ENCODE results near the gene CELSR2. TPM values are rescaled to one million over a fixed set of nuclear protein-coding genes. Genes with fewer than 3 reads are reported as not detected.

The CELSR2 gene
- total and polyA plus RNA-seq, 2 of the 8 experiments (the other 6 are each of a cell fraction or from before 2014, with no cell fraction given), result 12.0 to 27.7 TPM

DNA sequence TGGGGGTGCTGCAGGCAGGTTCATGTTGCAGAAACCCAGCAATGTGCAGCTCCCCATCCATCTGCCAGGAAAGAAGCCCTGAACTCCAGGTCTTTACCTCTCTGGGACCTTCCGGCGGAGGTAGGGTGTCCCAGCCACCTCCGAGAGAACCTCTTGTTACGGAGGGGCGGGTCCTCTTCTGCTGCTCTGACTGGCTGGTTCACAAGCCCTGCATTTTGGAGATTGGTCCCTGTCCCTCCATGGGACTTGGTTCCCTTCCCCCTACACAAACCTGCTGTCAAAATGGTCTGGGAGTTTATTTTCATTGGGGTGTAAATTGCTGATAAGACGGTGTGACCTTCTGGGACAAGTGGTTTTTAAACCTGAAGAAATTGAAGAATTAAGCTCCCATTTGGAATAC is 8.0 kb upstream of the CELSR2 start:
- Histone ChIP-seq H3K23me2 (ENCODE audit: low read depth, low read length) (peaks cover 3% of the 10 kb centered on the region; the same call in 1 of the 2 replicates), H3K56ac (replicated peaks; ENCODE audit: insufficient read length, low read depth, low read length) (no peak overlapping the region), H2AFZ (ENCODE audit: low read length) (no peak overlapping the region), H2BK5ac (ENCODE audit: low read depth, low read length) (no peak overlapping the region), H4K91ac (replicated peaks; ENCODE audit: insufficient read length, low read length) (no peak overlapping the region), H3K4ac (replicated peaks; ENCODE audit: insufficient read length, low read depth, low read length) (no peak overlapping the region), H3K79me1 (ENCODE audit: low read depth, low read length) (no peaks in the 10 kb centered on the region), H2AK5ac (ENCODE audit: low read depth, low read length) (no peak overlapping the region), H3K4me3 (ENCODE audit: extremely low read depth in 1 of 4, insufficient read depth in 2 of 4, low read depth in 3 of 4, low read length in 4 of 4) (no peak overlapping the region), H3K4me1 (replicated peaks in 1 of 4; ENCODE audit: control insufficient read depth in 3 of 4, insufficient read depth in 4 of 4, low read length in 3 of 4) (peaks cover 21 to 44% (median 30%) of the 10 kb centered on the region in 4 experiments), H3K14ac (ENCODE audit: insufficient read length) (no peak overlapping the region), H3K23ac (ENCODE audit: insufficient read length) (no peak overlapping the region), H3K36me3 (ENCODE audit: control insufficient read depth in 2 of 4, insufficient read depth in 4 of 4, low read length in 3 of 4) (peaks cover 6 to 26% (median 17%) of the 10 kb centered on the region in 4 experiments), H3K27me3 (replicated peaks in 1 of 4; ENCODE audit: control insufficient read depth in 3 of 4, extremely low read depth in 1 of 4, insufficient read depth in 3 of 4, low read length in 3 of 4) (no peaks in the 10 kb centered on the region), H4K8ac (ENCODE audit: extremely low read depth, insufficient read depth, low read length) (no peak overlapping the region), H3K4me2 (ENCODE audit: insufficient read depth in 1 of 2, low read depth in 2 of 2, low read length in 2 of 2) (peak overlapping the region in 1 of 2 experiments; percentile 46; a peak in 2 of 4 replicates), H4K20me1 (replicated peaks in 1 of 2; ENCODE audit: control insufficient read depth in 1 of 2, insufficient read depth in 2 of 2, low read length in 2 of 2) (no peaks in the 10 kb centered on the region), H2BK12ac (ENCODE audit: low read depth, low read length) (no peak overlapping the region), H3K18ac (ENCODE audit: extremely low read depth, low read length) (no peak overlapping the region), H2BK15ac (ENCODE audit: low read length) (no peak overlapping the region), H3K79me2 (ENCODE audit: control insufficient read depth in 1 of 2, insufficient read depth in 2 of 2, low read length in 2 of 2) (no peaks in the 10 kb centered on the region), H3K27ac (ENCODE audit: low read depth, low read length) (no peak overlapping the region), H3K9me3 (ENCODE audit: insufficient read depth in 2 of 2, low read depth in 1 of 2, low read length in 1 of 2) (no peaks in the 10 kb centered on the region), H3K9ac (replicated peaks in 1 of 4; ENCODE audit: extremely low read depth in 1 of 4, low read depth in 3 of 4, low read length in 3 of 4) (no peak overlapping the region), H2BK20ac (ENCODE audit: low read length) (no peak overlapping the region), H4K5ac (ENCODE audit: insufficient read length, low read depth, low read length) (no peak overlapping the region), H2BK120ac (replicated peaks; ENCODE audit: low read depth, low read length) (no peak overlapping the region)
- ChIA-PET POLR2A (ENCODE audit: partially characterized antibody) (interaction anchor here (0.6 to 15.9 kb wide), 12 partner anchors 11 to 161 kb away, joined by 3 to 252 read pairs (median 12); partner anchors contain the start of genes CELSR2, PSRC1 and SARS1), CTCF (ENCODE audit: partially characterized antibody) (interaction anchor here (0.6 to 28.7 kb wide), 8 partner anchors 10 to 902 kb away, joined by 3 to 651 read pairs (median 32); partner anchors contain the start of genes CELSR2 and SARS1)
- TF ChIP-seq GTF2F1 (IDR thresholded peaks at IDR 0.05; ENCODE audit: borderline replicate concordance, low read depth, low read length) (no peak), CTBP2 (IDR thresholded peaks at IDR 0.05; ENCODE audit: borderline replicate concordance, insufficient read depth, insufficient read length, low read length) (no peak), YY1 (IDR thresholded peaks at IDR 0.05; ENCODE audit: low read depth, low read length) (no peak), BCL11A (IDR thresholded peaks at IDR 0.05; ENCODE audit: low read depth in 2 of 2, low read length in 2 of 2) (no peak), BACH1 (IDR thresholded peaks at IDR 0.05; ENCODE audit: low read length) (no peak), TBP (IDR thresholded peaks at IDR 0.05; ENCODE audit: low read depth, low read length) (no peak), POLR2A (IDR thresholded peaks at IDR 0.05; ENCODE audit: control extremely low read depth in 1 of 2, low read depth in 2 of 2, low read length in 2 of 2) (no peak), CHD2 (IDR thresholded peaks at IDR 0.05; ENCODE audit: low read length) (no peak), POU5F1 (IDR thresholded peaks at IDR 0.05; ENCODE audit: low read depth, low read length) (no peak)
- DNase-seq (ENCODE audit: low read depth in 1 of 2, low spot score in 2 of 2), result no peak
- WGBS, 2 experiments (ENCODE audit: extremely low coverage in 1 of 2, insufficient coverage in 1 of 2, insufficient read length in 1 of 2, insufficient replicate concordance in 2 of 2, low coverage in 1 of 2, low lambda C conversion rate in 2 of 2, missing lambda C conversion rate in 1 of 2), result 57% methylated on average over 6 of the region's 6 CpGs; no CpG with 5 or more reads in 1 of the 2 experiments
- FAIRE-seq, result no peak

Measured in H1 (cell line).